HG02610 (cell line): ENCODE data around the gene GGACT.

Experiments
- ATAC-seq: cut with Tn5 transposase; IDR thresholded peaks from one replicate; pipeline ENCODE4 v1.9.1; 2021; ENCODE audit warnings: mild to moderate bottlenecking, moderate library complexity; ENCODE audit not compliant: unreplicated experiment

The GGACT gene

GRCh38 chr13:100515410-100515800 lies 73.2 kb downstream of the GGACT start:
- ATAC-seq: no peak

- ATAC-seq: peak; percentile 91
These were observed 73.7 kb downstream of the GGACT start for GRCh38 chr13:100514788-100515409.

- ATAC-seq: no peak
These were observed 74.5 kb downstream of the GGACT start for GRCh38 chr13:100513987-100514670.

DNA sequence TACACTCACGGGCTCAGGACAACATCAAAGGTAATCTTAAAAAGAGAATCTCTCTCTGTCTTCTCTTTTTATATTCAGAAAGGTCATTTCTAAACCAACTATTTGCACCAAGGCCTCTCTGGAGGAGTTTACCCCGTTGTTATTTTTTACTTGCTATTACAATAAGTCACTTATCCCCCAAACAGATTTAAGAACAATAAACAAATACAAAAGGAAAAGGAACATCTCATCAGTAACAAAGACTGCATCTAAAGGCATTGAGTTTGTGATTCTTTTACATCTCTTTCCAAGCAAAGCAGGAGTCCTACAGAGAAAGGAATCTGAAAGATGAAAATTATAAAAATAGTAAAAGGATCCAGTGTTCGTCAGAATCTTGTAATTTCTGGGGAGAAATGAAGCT lies 75.4 kb downstream of the GGACT start:
- no peak for ATAC-seq

DNA sequence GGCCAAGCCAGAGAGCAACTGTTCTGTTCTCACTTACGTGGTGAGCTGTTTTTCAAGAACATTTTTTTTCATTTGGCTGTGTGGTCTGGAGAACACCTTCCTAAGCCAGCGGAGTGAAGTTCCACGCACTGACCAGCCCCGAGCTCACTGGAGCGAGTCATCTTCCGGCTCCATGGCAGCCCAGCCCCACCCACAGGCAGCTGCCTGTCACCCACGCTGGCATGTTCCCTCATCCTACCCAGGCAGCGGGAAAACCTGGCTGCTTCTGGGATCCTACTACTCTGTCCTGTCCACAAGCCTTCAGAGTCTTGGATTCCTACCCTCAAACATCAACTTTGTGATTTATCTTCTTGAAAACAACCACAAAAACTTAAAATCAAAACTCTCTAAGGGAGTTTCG lies 76.2 kb downstream of the GGACT start:
- no peak for ATAC-seq

DNA sequence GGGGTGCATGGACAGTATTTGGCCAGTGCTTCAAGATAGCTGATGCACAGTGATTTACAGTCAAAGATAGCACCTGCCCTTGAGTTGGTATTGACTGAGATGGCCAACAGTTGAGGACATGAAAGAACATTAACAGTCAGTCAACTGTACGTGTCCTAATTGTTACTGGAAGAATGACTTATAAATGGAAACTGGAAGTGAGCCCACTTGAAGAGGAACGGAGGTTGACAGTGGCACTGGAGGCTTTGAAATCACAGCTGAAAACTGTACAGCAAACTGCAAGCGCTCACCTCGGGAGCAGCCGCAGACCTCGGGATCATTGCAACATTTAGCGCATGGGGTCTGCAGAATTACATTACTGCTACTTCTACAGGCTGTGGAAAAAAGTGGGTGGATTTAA lies 77.1 kb downstream of the GGACT start:
- no peak for ATAC-seq

DNA sequence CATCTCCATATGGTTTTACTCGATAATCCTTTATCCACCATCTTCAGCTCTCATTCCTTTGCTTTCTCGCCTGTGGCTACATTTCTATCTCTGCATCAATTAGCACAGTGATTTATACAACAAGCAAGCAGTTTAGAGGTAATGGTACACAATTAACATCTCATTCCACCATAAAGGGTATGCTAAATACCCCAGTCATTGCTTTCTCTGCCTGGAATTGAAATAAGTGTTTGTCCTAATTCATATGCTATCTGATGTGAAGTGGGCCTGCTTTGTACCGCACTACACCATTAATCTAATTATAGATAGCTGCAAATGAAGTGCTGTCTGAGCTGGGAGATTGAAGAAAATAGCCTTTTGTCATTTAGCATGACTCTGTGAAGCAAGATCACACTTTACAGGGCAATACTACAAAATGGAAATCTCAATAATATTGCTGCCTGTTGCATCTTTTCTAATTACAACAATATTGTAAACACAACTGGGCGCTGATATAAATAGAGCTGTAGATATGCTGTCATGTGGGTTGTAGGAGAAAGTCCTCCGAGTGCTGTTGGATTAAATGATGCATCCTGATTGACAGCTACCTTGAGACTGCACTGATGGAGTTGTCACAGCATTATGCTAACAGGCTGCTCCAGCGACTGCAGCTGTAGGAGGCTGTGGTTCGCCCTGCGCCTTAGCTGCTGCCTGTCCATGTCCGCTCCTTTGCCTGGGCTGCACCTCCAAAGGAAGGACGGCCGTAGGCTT lies 78.2 kb downstream of the GGACT start:
- no peak for ATAC-seq

DNA sequence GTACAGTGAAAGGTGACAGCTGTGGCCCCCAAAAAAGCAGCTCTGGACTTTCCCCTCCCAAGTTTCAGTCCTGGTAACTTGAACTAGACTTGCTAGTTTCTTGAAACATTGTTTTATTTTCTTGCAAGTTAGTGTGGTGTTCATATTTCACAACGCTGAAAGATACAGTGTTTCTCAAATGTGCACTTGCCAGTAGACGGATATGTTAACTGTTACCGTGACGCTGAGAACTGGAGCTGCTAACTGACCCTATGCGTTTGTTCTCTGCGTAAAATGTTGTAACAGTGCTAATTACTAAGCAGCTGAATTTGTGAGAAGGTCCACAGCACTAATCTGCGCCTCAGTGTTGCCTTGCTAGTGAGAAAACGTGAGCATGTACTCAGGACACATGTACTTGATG lies 79.6 kb downstream of the GGACT start:
- no peak for ATAC-seq

GRCh38 chr13:100508455-100508854 lies 80.1 kb downstream of the GGACT start:
- no peak for ATAC-seq

GRCh38 chr13:100506600-100507422 lies 81.8 kb downstream of the GGACT start:
- ATAC-seq: peak; percentile 51

DNA sequence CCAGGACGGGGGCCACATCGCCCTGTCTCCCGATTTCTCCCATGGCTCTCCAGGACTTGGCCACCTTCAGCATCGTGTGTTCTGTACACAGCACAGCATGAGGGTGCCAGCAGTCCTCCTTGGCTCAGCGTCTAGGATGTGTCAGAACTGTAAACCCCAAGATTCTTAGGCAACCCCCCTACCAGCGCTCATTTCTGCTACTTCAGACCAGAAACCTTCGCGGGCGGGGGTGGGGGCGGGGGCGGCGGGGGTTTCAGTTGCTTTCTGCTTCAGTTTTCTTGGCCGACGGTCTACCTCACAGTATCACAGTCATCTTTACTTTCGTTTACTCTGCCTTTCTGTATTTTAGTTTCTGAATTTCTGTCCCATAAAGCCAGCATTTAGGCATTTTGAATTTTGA lies 82.4 kb downstream of the GGACT start:
- no peak for ATAC-seq

- ATAC-seq: no peak
These were observed 85.0 kb downstream of the GGACT start for GRCh38 chr13:100503622-100504021.

GRCh38 chr13:100502446-100502845 lies 86.1 kb downstream of the GGACT start:
- ATAC-seq: no peak

DNA sequence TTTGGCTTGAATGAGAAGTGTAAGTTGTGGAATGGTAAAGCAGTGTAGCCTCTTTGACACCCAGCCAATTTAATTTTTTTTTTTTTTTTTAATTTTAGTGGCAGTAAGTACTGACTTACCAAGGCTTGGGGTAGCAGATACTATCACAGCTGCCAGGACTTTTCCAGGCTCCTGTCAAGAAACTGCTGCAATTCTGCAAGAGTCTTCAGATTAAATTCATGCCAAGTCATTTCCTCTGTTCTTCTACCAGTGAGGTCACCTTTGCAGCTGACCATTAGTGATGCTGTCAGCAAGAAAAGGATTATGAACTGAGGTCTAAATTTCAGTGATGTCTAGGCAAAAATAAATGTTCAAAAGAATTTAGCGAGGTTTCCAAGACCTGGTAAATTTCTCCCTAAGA lies 91.2 kb downstream of the GGACT start:
- no peak for ATAC-seq

GRCh38 chr13:100495455-100495854 lies 93.1 kb downstream of the GGACT start:
- ATAC-seq: no peak

- no peak for ATAC-seq
These were observed 95.2 kb downstream of the GGACT start for GRCh38 chr13:100493418-100493817.

- no peak for ATAC-seq
These were observed 97.3 kb downstream of the GGACT start for GRCh38 chr13:100491164-100491842.

DNA sequence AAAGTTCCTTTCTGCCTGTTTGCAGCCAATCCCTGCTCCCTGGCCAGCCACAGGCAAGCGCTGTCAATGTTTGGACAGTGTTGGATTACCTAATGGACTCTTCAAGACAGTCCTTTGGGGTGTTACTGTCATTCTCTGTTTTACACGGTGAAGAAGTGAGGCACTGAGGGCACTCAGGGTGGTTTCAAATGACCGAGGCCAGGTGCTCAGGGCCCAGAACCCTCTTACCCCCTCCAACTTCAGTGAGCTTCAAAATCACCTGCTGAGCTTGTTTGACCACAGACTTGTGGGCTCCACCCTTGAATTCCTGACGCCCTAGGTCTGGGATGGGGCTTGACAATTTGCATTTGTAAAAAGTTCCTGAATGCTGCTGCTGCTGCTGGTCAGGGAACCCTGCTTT lies 97.9 kb downstream of the GGACT start:
- ATAC-seq: no peak

GRCh38 chr13:100485265-100485664 lies 103.3 kb downstream of the GGACT start:
- ATAC-seq: no peak

DNA sequence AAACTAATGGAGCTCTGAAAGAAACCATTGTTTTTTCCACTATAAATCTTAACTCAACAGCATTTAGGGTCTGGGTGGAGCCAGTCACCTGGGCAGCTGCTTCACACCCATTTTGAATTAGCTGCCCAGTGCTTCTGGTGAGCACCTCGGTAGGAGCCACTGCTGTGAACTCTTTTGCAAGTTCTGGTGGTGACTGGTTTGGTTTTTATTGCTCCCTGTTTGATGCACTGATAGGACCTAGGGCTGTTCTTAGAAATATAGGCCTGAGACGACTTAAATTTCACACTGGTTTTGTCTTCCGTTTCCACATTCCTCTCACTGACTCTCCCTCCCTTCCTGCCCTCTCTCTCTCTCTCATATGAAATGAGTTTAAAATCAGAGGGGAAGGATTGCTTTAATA lies 103.9 kb downstream of the GGACT start:
- ATAC-seq: no peak
